GM18526 (cell line): Measurements from ENCODE around the gene NSD1.

ENCODE experiments used
- POLR2A ChIP-seq: IDR thresholded peaks from 3 replicates; pipeline ENCODE4 v1.6.1; 2011; ENCODE audit not compliant: insufficient read length; ENCODE audit errors: extremely low read depth

The NSD1 gene

DNA sequence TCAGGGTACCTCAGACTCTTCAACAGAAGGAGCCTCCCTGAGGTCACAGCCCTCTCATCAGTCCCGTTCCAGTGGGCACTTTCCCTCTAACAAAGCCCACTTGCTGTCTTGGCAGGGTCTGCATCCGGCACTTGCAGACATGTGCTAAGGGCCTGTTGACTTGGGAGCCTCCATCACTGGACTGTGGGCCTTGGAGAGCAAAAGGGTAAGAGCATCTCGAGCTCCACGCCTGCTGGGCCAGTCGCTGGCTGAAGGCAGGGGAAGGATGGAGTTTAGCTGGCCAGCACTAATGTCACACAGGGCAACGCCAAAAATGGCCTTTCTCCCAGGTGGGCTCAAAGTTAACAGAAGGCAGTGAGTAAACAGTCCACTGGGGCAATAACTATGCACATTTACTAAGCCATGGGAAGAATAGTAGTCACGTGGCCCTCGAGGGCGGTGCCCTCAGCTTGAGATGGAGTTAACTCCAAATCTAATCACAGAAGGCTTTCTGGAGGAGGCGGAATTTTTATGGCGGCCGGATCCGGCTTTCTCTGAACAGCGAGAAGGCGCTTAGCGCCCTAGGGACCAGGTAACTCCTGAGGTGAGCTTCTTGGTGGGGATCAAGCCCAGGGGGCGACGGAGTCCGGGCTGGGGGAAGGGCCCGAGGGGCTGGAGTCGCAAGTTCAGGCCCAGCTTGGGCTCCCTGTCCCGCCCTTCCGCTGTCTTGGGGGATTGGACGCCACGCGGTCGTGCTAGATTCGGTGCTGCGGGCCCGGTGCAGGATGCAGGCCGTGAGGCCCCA, 2.0 kb upstream of the NSD1 start:
- no peak for TF ChIP-seq POLR2A

GRCh38 chr5:177132136-177133095, 1.2 kb upstream of the NSD1 start:
- TF ChIP-seq POLR2A = no peak

GRCh38 chr5:177133853-177134696, 502 bp downstream of the NSD1 start:
- TF ChIP-seq POLR2A = no peak

- no peak for TF ChIP-seq POLR2A
Measured at GRCh38 chr5:177134697-177135225, 1.2 kb downstream of the NSD1 start.

GRCh38 chr5:177140312-177140711, 6.7 kb downstream of the NSD1 start:
- TF ChIP-seq POLR2A = no peak

- TF ChIP-seq POLR2A = no peak
Measured at GRCh38 chr5:177141496-177141895, 7.9 kb downstream of the NSD1 start.

DNA sequence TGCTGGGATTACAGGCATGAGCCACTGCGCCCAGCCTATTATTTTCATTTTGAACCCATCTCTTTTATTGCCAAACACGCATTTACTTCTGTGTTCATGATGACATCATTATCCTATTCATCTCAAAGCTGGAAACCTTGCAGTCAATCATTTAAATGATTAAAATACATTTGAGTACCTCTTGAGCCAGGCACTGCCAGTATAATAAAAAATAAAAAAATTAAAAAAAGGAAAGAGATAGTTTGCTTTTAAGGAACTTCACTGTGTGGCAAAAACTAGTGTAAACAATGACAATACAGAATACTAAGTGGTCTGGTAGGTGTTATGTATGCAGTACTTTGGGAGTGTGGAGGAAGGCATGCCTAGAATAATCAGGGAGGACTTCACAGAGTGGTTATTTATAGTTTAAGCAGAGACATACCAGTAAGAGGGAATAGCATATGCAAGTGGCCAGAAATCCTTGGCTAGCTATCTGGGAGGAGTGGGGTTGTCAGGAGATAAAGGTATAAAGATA, 8.6 kb downstream of the NSD1 start:
- TF ChIP-seq POLR2A = no peak

GRCh38 chr5:177142778-177143177, 9.2 kb downstream of the NSD1 start:
- no peak for TF ChIP-seq POLR2A

DNA sequence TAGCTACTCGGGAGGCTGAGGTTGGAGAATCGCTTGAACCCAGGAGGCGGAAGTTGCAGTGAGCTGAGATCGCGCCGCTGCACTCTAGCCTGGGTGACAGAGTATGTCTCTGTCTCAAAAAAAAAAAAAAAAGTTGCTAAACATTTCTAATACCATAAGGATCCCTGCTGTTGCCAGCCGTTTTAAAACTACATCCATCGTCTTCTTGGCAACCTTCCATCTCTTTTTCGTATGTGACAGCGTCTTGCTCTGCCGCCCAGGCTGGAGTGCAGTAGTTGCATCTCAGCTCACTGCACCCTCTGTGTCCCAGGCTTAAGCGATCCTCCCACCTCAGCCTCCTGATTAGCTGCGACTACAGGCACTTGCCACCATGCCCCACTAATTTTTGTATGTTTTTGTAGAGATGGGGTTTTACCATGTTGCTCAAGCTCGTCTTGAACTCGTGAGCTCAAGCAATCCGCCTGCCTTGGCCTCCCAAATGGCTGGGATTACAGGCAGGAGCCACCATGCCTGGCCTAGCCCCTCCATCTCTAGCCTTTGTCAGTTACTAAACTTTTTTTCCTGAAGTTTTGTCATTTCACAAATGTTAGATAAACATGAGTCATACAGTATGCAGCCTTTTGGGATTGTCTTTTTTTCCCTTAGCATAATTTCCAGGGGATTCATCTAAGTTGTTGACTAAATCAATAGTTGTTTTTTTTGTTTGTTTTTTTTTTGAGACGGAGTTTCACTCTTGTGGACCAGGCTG, 13.5 kb downstream of the NSD1 start:
- TF ChIP-seq POLR2A = no peak

- TF ChIP-seq POLR2A = no peak
Measured at GRCh38 chr5:177154003-177154643, 20.6 kb downstream of the NSD1 start.

DNA sequence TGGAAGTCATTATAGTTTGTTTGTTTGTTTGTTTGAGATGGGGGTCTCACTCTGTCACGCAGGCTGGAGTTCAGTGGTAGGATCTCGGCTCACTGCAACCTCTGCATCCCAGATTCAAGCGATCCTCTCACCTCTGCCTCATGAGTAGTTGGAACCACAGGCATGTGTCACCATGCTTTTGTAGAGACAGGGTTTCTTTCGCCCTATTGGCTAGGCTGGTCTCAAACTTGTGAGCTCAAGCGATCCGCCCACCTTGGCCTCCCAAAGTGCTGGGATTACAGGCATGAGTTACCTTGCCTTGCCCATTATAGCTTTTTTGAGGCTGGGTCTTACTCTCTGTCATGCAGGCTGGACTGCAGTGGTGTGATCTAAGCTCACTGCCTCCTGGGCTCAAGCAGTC, 28.8 kb downstream of the NSD1 start:
- TF ChIP-seq POLR2A = no peak

DNA sequence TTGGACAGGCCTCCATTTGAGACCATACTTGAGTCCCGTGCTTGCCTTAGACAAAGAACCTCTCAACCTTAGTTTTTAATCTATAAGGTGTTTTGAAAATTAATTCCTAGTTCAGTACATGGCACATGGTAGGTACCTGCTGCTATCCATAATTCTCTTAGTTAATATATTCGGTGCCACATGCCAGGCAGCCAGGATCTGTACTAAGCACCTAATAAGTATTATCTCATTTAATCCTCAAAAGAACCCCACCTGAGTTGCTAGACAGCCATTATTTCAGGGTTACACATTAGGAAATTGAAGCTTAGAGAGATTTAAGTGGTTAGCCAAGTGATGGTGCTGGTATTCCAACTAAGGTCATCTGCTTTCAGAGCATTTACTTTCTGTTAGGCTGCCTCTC, 29.9 kb downstream of the NSD1 start:
- TF ChIP-seq POLR2A = no peak

DNA sequence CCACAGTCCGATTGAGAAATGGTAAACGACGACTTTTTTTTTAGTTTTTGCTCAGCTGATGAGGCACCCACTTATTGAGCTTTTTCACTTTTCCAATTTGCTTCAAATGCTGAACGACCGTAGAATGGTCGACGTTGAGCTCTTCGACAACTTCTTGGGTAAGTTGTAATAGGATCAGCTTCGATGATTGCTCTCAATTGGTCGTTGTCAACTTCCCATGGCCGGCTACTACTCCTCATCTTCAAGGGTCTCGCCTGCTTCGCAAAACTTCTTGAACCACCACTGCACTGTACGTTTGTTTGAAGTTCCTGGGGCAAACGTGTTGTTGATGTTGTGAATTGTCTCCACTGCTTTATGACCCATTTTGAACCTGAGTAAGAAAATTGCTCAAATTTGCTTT, 35.7 kb downstream of the NSD1 start:
- TF ChIP-seq POLR2A = no peak

DNA sequence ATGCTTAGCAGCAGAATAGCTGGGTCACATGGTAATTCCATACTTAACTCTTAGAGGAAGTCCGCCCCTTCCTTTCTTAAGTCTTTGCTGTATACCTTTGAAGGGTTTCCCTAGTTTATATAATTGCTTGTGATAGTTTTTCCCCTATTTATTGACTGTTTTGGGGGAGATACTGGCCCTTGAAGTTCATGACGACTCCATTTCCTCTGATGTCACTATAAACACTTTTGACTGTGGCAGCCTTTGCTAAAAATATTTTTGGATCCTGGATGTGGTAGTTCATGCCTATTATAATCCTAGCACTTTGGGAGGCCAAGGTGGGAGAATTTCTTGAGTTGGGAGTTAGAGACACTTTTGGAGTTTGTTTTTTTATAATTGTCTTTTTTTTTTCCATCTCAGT, 38.4 kb downstream of the NSD1 start:
- no peak for TF ChIP-seq POLR2A
